Left kidney (tissue), 2 donors: ENCODE data around the gene LSM14B. TPM values are rescaled to one million over a fixed set of nuclear protein-coding genes. Genes with fewer than 3 reads are reported as not detected.
"Not testable (repeated sequence)": the region's sequence is repeated elsewhere in the genome, so short reads cannot be mapped to it uniquely, and the experiment has no call there.

Experiments used
- DNase-seq: peaks from one replicate; pipeline ENCODE4 v3.0.0-alpha.2; 2013
- polyA plus RNA-seq: library from polyadenylated mRNA; unstranded; fragments of 120-200 nt; gene quantifications from one replicate; pipeline ENCODE4 v1.2.1, GENCODE V29; 2013; ENCODE audit not compliant: insufficient read length

The LSM14B gene
- polyA plus RNA-seq, 1 donor: 57.3 TPM

DNA sequence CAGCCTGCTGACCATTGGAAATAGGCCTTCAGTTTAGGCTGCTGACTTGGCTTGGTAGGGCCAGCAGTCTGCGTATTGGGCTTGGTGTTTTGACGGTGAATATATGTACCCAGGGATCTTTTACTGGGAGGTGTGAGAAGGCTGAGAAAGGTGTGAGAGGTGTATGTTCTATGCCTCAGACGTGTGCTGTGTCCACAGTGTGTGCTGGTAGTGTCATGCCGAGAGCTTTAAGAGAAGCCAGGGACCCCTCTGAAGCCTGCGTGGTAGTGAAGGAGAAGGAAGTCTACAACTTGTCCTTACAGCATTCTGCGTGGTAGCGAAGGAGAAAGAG, 23.4 kb downstream of the LSM14B start:
- no peak for DNase-seq

DNA sequence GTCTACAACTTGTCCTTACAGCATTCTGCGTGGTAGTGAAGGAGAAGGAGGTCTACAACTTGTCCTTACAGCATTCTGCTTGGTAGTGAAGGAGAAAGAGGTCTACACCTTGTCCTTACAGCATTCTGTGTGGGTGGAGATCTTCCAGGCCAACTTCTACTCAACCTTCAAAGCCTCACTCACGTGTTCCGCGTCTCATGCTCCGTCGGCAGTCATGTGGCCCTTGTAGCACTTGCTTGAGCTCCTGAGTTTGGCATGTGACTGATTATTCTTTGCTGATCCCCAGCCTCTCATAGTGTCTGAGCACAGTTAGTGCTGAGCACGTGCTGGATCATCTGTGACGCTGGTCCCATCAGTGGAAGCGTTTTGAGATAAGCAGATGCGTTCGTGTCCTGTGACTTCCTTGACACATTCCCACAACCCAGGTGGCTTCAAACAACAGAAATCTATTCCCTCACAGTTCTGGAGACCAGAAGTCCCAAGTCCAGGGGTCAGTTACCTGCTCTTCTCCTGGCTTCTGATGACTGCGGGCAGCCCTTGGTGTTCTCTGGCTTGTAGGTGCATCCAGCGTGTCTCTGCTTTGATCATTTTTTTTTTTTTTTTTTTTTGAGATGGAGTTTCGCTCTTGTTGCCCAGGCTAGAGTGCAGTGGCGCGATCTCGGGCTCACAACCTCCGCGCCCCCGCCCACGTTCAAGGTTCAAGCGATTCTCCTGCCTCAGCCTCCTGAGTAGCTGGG, 23.9 kb downstream of the LSM14B start:
- DNase-seq: no peak

DNA sequence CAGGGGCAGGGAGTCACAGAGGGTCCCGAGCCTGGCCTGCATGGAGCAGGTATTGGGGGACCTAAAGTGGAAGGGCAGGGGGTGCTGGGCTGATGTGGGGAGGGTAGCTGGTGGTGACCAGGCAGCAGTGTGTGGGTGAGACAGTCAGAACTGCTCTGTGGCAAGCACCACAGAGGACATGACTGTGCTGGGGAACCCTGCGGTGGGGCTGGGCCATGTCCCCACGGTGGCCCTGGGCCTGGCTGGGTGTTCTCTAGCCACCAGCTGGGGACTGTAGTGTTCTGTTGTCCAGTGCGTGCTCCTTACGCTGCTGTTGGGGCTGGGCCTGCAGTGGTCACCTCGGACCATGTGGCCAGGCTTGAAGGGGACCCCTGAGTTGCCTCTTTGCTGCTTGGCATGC, 24.9 kb downstream of the LSM14B start:
- no peak for DNase-seq

DNA sequence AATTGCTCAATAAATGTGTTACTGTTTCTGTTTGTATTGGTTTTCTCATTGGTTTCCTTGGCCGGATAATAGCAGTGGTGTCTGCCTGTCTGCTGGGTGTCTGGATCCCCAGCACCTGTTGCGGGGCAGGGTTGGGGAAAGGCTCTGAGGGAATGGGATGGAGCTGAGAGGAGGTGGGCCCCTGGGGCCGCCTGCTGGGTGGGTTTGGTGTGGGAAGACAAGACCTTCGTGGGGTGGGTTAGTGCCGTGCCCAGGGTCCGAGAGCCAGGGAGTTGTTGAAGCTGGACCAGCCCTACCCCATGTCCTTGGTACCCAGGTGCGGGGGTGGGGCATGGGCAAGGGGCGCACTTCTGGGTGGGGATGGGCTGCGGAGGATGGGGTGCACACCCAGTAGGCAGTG, 25.3 kb downstream of the LSM14B start:
- DNase-seq: no peak

DNA sequence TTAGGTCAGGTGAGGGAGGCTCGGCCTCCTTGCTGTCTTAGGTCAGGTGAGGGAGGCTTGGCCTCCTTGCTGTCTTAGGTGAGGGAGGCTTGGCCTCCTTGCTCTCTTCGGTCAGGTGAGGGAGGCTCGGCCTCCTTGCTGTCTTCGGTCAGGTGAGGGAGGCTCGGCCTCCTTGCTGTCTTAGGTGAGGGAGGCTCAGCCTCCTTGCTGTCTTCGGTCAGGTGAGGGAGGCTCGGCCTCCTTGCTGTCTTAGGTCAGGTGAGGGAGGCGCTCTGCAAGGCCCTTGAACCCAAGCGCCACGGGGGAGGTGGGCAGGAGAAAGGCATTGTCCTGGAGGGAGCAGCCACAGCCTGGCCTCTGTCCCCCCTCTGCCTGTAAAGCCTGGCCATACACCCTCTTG, 26.1 kb downstream of the LSM14B start:
- not testable (repeated sequence) for DNase-seq

DNA sequence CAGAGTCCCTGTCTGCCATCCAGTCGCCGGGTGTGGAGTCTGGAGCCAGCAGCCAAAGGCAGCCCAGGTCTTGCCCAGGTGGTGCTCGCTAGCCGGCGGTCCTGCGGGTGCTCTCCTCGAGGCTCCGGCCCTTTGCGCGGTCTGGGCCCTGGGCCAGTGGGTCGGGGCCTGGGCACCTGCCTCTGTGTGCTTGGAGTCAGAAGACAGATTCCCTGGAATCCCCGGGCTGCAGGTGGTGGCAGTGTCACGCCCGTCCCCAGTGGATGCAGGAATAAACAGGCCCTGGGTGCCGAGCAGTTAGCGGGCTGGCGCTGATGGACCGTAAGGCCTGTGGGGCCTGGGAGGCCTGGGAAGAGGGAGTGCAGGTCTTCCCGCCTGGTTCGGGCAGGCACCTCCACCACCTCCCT, 26.6 kb downstream of the LSM14B start:
- DNase-seq: no peak

DNA sequence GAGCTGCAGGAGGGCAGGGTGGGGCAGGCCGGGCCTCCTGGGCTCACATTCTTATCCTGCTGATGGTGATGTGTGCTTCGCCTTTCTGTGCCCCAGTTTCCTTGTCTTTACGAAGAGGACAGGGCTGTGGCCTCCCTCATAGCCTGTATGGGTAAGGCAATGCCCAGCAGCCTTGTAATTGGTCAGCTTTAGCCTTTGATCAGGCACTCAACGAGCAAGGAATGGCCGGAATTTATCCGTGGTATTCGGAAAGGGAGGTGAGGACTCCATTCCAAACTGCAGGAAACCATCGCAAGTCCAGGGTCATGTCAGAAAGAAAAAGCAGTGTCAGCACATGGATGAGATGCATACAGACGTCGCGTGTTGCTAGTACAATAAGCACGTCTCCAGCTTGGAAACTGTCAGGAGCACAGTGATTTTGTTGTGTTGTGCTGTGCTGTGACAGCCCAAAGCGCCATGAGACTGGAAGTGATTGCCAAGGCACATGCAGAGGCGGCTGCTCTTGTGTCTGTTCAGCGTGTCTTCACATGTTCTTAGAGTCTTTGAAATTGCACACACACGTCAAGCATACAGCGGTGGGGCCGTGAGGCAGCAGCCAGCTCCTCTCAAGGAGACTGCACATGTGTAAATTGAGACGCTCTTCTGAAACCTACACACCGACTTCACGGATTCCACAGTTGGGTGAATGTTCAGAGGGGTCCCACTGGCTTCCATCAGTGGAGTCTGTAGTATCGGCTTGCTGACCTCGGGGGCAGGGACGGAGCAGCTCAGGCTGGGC, 27.4 kb downstream of the LSM14B start:
- no peak for DNase-seq

DNA sequence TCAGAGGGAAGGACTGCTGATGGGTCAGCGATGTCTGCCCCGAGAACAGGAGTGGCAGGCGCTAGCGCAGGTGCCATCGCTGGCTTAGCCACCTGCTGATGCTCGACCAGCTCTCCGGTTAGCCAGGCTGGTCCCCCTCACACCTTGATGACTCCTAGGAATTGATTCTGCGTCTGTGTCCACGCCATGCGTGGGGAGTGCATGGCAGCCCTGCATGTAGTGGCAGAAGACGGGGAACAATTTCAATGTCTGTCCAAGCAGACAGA, 28.0 kb downstream of the LSM14B start:
- no peak for DNase-seq

DNA sequence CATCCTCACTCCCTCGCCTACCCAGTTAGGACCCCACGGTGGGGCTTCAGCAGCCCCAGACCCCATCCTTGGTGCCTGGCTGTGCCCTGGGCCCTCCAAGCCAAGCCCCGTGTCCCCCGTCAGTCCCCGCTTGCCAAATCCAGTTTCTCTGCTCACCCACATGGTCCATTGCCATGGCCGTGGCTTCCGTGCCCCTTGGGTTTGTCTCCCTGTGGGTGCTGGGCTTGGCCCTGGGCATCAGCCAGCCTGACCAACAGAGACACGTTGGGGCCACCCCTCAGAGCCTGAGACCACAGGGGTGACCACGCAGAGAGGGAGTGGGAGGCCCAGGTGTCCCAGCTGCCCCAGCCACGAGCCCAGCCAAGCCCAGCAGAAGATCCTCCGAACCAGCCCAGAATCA, 28.9 kb downstream of the LSM14B start:
- no peak for DNase-seq

DNA sequence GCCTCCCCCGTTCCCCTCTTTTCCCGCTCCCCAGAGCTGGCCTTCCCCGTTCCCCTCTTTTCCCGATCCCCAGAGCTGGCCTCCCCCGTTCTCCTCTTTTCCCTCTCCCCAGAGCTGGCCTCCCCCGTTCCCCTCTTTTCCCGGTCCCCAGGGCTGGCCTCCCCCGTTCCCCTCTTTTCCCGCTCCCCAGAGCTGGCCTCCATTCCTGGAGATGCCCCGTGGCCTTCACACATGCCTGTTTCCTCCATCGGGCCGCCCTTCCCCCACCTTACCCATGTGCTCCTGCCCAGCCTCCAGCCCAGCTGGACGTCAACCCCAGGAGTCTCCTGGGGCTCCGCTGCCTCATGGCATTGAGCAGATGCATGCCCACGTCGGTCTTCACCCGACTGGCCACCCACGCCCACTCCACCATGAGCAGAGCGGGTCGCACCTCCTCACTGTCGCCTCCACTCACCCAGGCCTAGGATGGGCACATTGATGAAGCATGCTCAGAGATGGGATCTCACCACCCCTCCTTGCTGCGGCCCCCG, 29.6 kb downstream of the LSM14B start:
- no peak for DNase-seq

DNA sequence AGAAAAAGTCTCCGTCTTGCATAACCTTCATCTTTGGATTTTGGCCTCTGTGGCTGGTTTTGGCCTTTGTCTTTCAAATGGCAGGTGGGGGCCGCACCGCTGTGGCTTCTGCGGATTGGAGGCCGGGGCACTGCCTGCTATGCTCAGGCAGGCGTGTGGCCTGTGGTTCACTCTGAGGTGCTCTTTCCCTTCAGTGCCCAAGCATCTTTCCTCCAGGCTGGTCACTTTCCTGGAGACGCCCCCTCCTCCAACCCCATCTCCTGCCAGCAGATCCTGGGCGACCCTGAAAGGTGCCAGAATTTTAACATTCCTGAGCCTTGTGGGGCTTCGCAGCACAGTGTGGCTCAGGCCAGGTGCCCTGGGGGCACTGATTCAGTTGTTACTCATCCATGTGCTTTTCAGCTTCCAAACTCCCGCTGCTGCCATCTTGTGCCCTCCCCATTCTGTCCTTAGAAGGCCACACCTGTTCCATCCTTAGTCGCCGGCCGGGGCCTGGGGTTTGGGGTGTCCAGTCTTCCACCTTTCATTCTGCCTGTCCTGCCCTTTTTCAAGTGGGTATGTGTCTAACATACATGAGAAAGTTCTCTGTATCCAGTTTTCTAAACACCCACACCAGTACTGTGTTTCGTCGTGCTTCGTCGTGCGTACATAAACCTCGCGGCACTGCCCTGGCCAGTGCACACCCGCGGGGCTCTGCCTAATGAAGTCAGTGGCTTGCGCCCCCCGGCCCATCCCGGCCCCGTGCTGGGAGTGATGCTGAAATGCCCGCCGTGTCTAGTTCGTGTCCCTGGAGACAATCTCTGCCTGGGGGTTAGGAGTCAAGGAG, 33.4 kb downstream of the LSM14B start:
- no peak for DNase-seq

DNA sequence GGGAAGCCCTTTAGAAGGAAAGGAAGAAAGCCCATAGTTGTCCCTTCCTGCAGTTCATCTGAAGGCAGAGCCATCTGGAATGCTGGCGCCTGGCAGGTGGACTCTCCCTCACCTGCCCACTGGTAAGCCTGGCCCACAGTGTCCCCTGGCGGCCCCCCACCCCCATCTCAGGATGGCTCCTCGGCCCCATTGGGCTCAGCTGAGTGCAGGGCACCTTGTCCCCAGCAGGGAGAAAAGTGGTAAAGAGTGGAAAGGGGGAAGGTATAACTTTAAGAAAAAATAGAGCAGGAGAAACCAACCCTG, 33.9 kb downstream of the LSM14B start:
- no peak for DNase-seq

DNA sequence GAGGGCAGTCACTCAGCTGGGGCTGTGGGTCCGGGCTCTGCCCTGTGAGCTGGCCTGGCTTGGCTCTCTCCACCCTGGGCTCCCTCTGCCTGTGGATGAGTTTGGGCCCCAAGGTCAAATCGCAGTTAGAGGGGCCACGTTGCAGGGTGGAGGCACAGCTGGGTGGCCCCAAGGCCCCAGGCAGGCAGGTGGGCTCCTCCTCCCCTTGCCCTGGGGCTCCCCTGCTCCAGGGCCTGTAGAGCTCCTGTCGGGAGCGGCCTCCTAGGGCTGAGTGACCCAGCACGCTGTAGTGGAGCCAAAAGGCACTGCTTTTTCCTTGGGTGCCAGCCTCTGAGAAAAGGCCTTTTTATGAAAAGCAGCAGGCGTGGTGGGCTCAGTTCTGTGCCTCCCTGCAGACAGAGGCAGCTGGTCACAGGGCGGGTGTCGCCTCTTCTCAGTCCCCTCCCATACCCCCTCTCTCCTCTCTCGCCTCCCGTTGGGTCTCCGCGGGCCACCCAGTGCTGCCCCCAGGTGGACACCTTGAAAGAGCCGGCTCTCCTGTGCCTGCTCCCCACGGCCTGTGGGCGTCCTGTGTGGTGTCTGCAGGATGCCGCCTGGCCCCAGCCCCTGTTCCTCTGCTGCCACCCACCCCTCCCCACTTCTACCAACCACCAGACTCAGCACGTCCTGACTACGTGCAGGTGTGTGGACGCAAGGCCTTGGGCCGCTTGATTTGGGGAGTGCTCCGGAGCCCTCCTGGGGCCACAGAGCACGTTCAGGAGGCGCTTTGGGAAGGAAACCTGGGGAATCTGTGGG, 34.5 kb downstream of the LSM14B start:
- no peak for DNase-seq

DNA sequence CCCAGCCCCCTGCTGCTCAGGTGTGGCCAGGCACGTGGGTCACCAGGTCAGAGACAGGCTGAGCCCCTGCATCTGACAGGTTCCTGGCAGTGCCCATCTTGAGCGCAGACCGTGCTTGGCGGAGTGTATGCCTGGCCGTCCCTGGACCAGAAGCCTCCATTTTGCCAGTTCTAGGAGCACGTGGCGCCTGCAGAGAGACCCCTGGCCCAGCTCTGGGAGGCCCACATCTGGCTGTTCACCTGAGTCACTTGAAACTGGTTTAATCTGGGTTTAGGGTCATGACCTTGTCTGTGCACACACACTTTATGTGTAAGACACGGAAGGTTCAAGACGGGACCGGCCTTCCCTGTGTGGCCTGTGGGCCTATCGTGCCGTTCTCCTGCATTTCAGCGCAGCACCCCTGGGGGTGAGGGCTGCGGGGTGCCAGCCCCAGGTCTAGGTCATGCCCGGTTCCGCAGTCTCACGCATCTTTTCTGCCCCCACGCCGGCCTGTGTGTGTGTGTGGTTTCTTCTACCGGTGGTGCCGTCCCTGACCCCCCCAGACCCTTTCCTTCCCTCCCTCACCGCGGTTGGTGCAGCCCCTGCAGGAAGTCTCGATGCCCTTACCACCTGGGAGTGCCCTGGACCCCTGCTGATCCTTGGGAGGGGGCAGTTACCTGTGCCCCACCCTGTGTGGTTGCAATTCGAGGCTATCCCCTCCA, 35.3 kb downstream of the LSM14B start:
- DNase-seq: no peak

DNA sequence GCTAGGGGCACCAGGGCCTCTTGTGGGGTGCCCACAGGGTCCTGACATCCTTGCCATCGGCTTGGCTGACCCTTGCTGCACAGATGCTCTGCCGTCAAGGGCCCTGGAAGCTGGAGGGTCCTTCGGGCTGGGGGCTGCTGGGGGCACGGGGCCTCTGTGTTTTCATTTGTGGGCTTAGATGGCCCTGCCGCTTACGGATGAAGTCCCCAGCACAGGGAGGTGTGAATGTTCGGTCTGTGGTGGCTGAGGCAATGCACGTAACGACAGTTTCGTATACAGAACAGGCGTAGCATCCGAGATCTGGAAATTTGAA, 35.8 kb downstream of the LSM14B start:
- DNase-seq: no peak

DNA sequence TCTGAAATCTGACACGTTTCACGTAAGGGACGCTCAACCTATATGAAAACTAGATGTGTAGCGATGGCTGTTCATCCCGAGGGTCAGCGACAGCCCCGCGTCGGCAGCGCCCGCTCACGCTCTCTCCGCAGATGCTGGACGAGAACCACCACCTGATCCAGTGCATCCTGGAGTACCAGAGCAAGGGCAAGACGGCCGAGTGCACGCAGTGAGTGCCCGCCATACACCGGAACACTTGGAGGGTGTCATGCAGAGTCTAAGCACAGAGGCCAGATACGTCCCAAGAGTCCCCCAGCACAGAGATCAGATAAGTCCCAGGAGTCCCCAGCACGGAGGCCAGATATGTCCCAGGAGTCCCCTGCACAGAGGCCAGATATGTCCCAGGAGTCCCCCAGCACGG, 36.3 kb downstream of the LSM14B start:
- no peak for DNase-seq

DNA sequence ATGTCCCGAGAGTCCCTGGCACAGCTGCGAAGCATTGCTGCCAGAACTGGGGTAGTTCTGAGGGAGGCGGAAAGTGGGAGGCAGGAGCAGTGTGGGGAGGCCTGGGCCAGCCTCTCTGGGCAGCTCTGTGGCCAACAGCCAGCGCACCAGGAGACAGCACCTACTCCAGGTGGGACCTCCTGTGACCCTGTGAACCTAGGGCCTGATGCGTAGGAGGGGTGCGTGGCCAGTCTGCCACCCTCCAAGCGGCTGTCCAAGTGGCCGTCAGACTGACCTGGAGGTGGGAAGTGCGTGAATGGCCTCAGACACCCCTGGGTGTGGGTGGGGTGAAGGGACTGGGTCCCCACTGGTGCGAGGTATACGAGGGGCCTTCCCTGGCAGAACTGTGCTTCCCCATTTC, 36.8 kb downstream of the LSM14B start:
- no peak for DNase-seq

DNA sequence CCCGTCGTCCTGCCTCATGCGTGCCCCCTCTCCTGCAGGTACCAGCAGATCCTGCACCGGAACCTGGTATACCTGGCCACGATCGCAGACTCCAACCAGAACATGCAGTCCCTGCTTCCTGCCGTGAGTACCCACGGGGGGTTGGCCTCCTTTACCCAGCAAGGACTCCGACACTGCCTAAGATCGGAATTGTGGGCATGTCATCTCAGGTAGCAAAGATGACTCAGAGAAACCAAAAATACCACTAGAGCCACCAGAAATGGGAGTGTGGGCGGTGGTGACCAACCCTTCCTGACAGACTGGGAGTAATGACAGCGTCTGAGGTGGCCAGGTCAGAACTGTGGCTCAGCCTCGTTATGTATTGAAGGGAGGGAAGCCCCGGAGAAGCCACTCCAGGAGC, 37.6 kb downstream of the LSM14B start:
- DNase-seq: no peak

DNA sequence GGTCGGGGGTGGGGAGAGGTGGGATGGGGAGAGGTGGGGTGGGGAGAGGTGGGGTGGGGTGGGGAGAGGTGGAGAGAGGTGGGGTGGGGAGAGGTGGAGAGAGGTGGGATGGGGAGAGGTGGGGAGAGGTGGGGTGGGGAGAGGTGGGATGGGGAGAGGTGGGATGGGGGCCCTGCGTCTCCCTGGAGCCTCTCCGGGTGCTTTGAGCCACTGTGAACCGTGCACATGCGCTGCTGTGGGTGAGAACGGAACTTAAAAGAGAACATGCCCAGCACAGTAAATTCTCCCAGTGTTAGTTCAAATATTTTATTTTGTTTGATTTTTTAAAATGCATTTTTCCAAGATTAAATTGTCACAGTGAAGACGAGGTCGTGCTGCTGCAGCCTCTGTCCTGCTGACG, 38.0 kb downstream of the LSM14B start:
- DNase-seq: no peak

DNA sequence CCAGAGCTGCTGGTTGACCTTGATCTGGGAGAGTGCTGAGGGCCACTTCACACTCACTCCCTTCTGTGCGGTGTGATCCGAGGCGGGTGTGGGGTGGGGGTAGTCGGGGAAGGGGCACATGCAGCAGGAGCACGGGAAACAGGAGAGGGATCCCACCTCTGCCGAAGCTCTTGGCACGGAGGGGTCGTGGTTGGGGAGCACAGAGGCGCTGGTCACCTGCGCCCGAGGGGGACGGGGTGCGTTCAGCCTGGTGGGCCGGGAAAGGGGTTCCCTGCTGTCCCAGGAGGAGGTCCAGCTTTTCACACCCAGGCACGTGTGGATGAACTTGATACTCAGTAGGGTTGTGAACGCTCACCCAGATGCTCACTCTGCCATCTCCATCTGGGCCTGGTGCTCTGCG, 38.6 kb downstream of the LSM14B start:
- DNase-seq: no peak

DNA sequence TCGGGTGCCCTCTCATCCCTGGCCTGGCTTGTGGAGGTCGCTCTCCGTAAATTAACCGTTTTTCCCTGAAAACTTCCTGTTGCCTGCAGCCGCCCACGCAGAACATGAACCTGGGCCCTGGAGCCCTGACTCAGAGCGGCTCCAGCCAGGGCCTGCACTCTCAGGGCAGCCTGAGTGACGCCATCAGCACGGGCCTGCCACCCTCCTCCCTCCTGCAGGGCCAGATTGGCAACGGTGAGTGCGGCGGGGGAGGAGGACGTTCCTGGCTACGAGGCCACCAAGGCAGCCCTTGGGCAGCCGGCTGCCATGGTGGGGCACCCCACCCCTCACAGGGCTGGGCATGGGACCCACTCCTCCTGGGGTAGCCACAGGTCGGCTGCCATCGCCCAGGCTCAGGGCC, 39.1 kb downstream of the LSM14B start:
- no peak for DNase-seq
